HG03280 (cell line): ENCODE data around the gene CDKL2.
"Not testable (repeated sequence)": the region's sequence is repeated elsewhere in the genome, so short reads cannot be mapped to it uniquely, and the experiment has no call there.

Experiments used
- ATAC-seq: cut with Tn5 transposase; IDR thresholded peaks from one replicate; pipeline ENCODE4 v1.9.1; 2021; ENCODE audit warnings: mild to moderate bottlenecking, moderate library complexity; ENCODE audit not compliant: unreplicated experiment

The CDKL2 gene

GRCh38 chr4:75630174-75630936 lies at the start of gene CDKL2:
TSS of gene CDKL2 (minus strand) at chr4:75630528. CDS start at chr4:75625988, 4,540 bp downstream.
- peak; percentile 99 for ATAC-seq

GRCh38 chr4:75678965-75679364 lies 48.6 kb upstream of the CDKL2 start:
- no peak for ATAC-seq

- ATAC-seq: no peak
Observed at GRCh38 chr4:75678473-75678872, 48.1 kb upstream of the CDKL2 start.

- no peak for ATAC-seq
Observed at GRCh38 chr4:75675004-75675531, 44.7 kb upstream of the CDKL2 start.

GRCh38 chr4:75673959-75674328 lies 43.6 kb upstream of the CDKL2 start:
- ATAC-seq: no peak

GRCh38 chr4:75673027-75673958 lies 43.0 kb upstream of the CDKL2 start, which contains the start of gene G3BP2:
TSS of gene G3BP2 (minus strand) at chr4:75673411. CDS start at chr4:75662025, 11,386 bp downstream.
- peak; percentile 92 for ATAC-seq

- ATAC-seq: peak; percentile 30
Observed at GRCh38 chr4:75672461-75673026, 42.2 kb upstream of the CDKL2 start.

GRCh38 chr4:75671802-75672421 lies 41.6 kb upstream of the CDKL2 start:
- ATAC-seq: no peak

- no peak for ATAC-seq
Observed at GRCh38 chr4:75668596-75668995, 38.3 kb upstream of the CDKL2 start.

GRCh38 chr4:75667636-75668035 lies 37.3 kb upstream of the CDKL2 start:
- not testable (repeated sequence) for ATAC-seq

- no peak for ATAC-seq
Observed at GRCh38 chr4:75666299-75666698, 36.0 kb upstream of the CDKL2 start.

GRCh38 chr4:75664604-75665003 lies 34.3 kb upstream of the CDKL2 start:
- not testable (repeated sequence) for ATAC-seq

- ATAC-seq: no peak
Observed at GRCh38 chr4:75662626-75663025, 32.3 kb upstream of the CDKL2 start.

GRCh38 chr4:75660491-75660890 lies 30.2 kb upstream of the CDKL2 start:
- ATAC-seq: no peak

GRCh38 chr4:75659512-75660031 lies 29.2 kb upstream of the CDKL2 start:
- ATAC-seq: no peak

- ATAC-seq: no peak
Observed at GRCh38 chr4:75658876-75659275, 28.5 kb upstream of the CDKL2 start.

GRCh38 chr4:75655562-75655961 lies 25.2 kb upstream of the CDKL2 start:
- ATAC-seq: no peak

GRCh38 chr4:75654905-75655304 lies 24.6 kb upstream of the CDKL2 start:
- no peak for ATAC-seq

- no peak for ATAC-seq
Observed at GRCh38 chr4:75653845-75654503, 23.6 kb upstream of the CDKL2 start.

GRCh38 chr4:75644095-75644494 lies 13.8 kb upstream of the CDKL2 start:
- ATAC-seq: no peak
